Activated CD8-positive, alpha-beta T cell treated with anti-CD3 and anti-CD28 coated beads for 36 hours (primary cell): ENCODE data around the gene SLAMF8. TPM values are rescaled to one million over a fixed set of nuclear protein-coding genes. Genes with fewer than 3 reads are reported as not detected.

Experiments used
- ATAC-seq: fragments of 200-7000 bp; cut with Tn5 transposase; one replicate; pipeline ENCODE4 v1.10.0; 2021; ENCODE audit warnings: mild to moderate bottlenecking, moderate library complexity
- CTCF ChIA-PET: fragments of 350-600 bp; sonication (Branson Sonifier 250); formaldehyde crosslinking; loops from one replicate; lab custom pipeline; 2021; ENCODE audit warnings: antibody characterized with exemption; lab: Charles Lee
- POLR2A ChIA-PET: fragments of 350-600 bp; sonication (Branson Sonifier 250); formaldehyde crosslinking; loops from one replicate; lab custom pipeline; 2021; ENCODE audit warnings: antibody characterized with exemption; lab: Charles Lee
- DNase-seq: peaks from one replicate; pipeline ENCODE4 v3.0.0-alpha.2; 2020
- H3K27ac Mint-ChIP-seq: one replicate; pipeline ENCODE4 v1.8.0; 2021; ENCODE audit warnings: mild to moderate bottlenecking, mixed read lengths
- H3K27me3 Mint-ChIP-seq: one replicate; pipeline ENCODE4 v1.8.0; 2021; ENCODE audit warnings: mixed read lengths
- H3K36me3 Mint-ChIP-seq: one replicate; pipeline ENCODE4 v1.8.0; 2021; ENCODE audit warnings: low read depth, mixed read lengths
- H3K4me1 Mint-ChIP-seq: one replicate; pipeline ENCODE4 v1.8.0; 2021; ENCODE audit warnings: low read depth, mixed read lengths
- H3K4me3 Mint-ChIP-seq: one replicate; pipeline ENCODE4 v1.8.0; 2021; ENCODE audit warnings: mild to moderate bottlenecking, moderate library complexity, mixed read lengths
- H3K9me3 Mint-ChIP-seq: one replicate; pipeline ENCODE4 v1.8.0; 2021; ENCODE audit warnings: mixed read lengths
- intact Hi-C: fragments of 100-400 bp; cut with micrococcal nuclease; formaldehyde crosslinking; loops from one replicate; pipeline ENCODE4 v1.10.0; 2022
- total RNA-seq, 2 experiments: library from RNA; stranded (reverse); gene quantifications; one replicate each; pipeline ENCODE4 v1.2.3, GENCODE V29; 2021
- TF ChIP-seq, protein P1 (sequence below): fragments of 200-600 bp; IDR thresholded peaks from one replicate; pipeline ENCODE4 v1.8.0; 2022; ENCODE audit warnings: antibody characterized with exemption, mild to moderate bottlenecking

SLAMF8 gene
- total RNA-seq, 2 experiments from 2014 or later: 0.54 TPM

DNA sequence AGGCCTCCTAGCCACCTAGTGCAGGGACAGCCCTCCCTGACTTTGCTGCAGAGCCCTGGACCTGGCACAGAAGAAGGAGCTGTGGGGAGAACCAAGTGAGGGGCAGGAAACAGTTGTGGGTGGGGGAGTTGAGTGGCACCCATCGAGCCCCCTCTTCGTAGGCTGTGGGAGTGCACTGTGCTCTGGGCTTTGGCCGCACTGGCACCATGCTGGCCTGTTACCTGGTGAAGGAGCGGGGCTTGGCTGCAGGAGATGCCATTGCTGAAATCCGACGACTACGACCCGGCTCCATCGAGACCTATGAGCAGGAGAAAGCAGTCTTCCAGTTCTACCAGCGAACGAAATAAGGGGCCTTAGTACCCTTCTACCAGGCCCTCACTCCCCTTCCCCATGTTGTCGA, 44.7 kb upstream of the SLAMF8 start:
- TF ChIP-seq, protein P1, sequence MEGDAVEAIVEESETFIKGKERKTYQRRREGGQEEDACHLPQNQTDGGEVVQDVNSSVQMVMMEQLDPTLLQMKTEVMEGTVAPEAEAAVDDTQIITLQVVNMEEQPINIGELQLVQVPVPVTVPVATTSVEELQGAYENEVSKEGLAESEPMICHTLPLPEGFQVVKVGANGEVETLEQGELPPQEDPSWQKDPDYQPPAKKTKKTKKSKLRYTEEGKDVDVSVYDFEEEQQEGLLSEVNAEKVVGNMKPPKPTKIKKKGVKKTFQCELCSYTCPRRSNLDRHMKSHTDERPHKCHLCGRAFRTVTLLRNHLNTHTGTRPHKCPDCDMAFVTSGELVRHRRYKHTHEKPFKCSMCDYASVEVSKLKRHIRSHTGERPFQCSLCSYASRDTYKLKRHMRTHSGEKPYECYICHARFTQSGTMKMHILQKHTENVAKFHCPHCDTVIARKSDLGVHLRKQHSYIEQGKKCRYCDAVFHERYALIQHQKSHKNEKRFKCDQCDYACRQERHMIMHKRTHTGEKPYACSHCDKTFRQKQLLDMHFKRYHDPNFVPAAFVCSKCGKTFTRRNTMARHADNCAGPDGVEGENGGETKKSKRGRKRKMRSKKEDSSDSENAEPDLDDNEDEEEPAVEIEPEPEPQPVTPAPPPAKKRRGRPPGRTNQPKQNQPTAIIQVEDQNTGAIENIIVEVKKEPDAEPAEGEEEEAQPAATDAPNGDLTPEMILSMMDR: no peak
- H3K27ac Mint-ChIP-seq: no peak overlapping the region
- no peak for ATAC-seq
- no peaks in the 10 kb centered on the region for H3K36me3 Mint-ChIP-seq
- H3K9me3 Mint-ChIP-seq: no peaks in the 10 kb centered on the region
- intact Hi-C loops: loop anchor here (5.0 kb wide), 1 partner anchor 110 kb away; no protein-coding TSS in a partner anchor
- no peaks in the 10 kb centered on the region for H3K27me3 Mint-ChIP-seq
- H3K4me3 Mint-ChIP-seq: peak overlapping the region; percentile 73
- DNase-seq: no peak
- ChIA-PET POLR2A (interaction anchor here (2.1 kb wide), 1 partner anchor 143 kb away, joined by 8 read pairs; the partner anchor contains the start of gene TAGLN2), CTCF (interaction anchor here (1.1 to 4.1 kb wide), 6 partner anchors 8 to 226 kb away, joined by 3 to 64 read pairs (median 8); no protein-coding TSS in a partner anchor)
- peaks cover 7% of the 10 kb centered on the region for H3K4me1 Mint-ChIP-seq

DNA sequence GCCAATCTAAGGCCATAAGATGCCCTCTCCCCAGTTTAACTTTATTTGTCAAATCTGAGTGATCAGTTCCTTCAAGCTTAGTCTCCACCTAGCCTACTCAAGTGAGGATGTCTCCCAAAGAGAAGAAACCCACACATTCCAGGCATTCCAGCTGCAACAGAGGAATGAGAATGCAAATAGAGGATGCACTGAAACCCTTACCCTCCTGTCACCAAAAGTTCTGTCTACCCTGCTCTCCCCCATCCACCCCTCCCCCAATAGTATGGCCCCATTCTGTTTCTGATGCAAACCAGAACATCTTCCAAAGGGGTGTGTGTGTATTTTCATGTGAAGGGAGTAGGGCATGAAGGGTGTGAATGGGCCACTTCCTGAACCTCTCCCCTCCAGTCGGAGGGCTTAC, 42.9 kb upstream of the SLAMF8 start:
- TF ChIP-seq, protein P1: no peak
- Mint-ChIP-seq H3K9me3 (no peaks in the 10 kb centered on the region), H3K27me3 (no peaks in the 10 kb centered on the region), H3K27ac (no peak overlapping the region), H3K36me3 (no peaks in the 10 kb centered on the region), H3K4me3 (no peak overlapping the region), H3K4me1 (peaks cover 7% of the 10 kb centered on the region)
- ATAC-seq (no peak), DNase-seq (no peak)
- CTCF ChIA-PET: interaction anchor here (3.1 to 4.1 kb wide), 2 partner anchors 15 to 107 kb away, joined by 22 to 64 read pairs; no protein-coding TSS in a partner anchor
- intact Hi-C loops: loop anchor here (5.0 kb wide), 1 partner anchor 109 kb away; no protein-coding TSS in a partner anchor
- POLR2A ChIA-PET: no interaction called here

DNA sequence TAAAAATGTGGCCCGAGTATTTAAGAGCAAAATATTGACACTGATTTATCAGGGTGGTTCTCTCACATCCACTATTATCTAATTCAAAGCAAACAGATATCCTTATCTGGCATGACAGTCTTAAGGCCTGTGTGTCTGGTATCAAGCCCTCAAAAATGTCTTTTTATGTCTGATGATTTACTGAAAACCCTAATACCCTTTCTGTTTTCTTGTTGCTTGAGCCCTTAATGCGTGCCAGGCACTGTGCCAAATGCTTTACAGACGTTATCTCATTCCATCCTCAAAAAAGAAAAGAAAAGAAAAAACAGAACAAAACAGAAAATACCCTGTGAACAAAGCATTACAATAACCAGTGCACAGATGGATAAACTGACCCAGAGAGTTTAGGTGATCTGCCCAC, 40.2 kb upstream of the SLAMF8 start:
- H3K27me3 Mint-ChIP-seq: peaks cover 2% of the 10 kb centered on the region
- no peak overlapping the region for H3K4me3 Mint-ChIP-seq
- DNase-seq: no peak
- TF ChIP-seq, protein P1: no peak
- POLR2A ChIA-PET: no interaction called here
- H3K4me1 Mint-ChIP-seq: peaks cover under 1% of the 10 kb centered on the region
- H3K36me3 Mint-ChIP-seq: no peaks in the 10 kb centered on the region
- CTCF ChIA-PET: interaction anchor here (1.4 to 2.7 kb wide), 3 partner anchors 12 to 221 kb away, joined by 4 to 15 read pairs (median 4); no protein-coding TSS in a partner anchor
- H3K9me3 Mint-ChIP-seq: no peaks in the 10 kb centered on the region
- H3K27ac Mint-ChIP-seq: no peak overlapping the region
- no peak for ATAC-seq
- intact Hi-C loops: no loop called here

DNA sequence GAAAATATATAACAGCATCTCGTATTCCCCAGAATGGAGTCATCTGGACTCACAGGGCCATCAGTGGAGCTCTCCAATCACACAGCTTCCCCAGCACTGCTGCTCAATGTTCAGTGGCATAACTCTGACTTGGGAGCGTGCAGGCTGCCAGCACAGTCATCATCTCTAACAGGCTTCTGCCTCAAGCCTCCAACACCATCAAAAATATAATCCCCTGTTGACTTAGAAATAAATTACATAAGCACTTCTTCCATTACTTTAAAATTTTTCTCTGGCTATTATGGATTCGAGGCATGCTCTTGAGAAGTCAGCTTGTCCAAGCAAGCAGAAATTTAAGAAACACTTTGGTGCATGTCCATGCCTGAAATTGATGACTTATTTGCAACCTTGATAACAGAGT, 39.7 kb upstream of the SLAMF8 start:
- H3K27me3 Mint-ChIP-seq: peaks cover 2% of the 10 kb centered on the region
- no peak for DNase-seq
- intact Hi-C loops: no loop called here
- TF ChIP-seq, protein P1: no peak
- no peak for ATAC-seq
- H3K4me3 Mint-ChIP-seq: no peak overlapping the region
- H3K9me3 Mint-ChIP-seq: no peaks in the 10 kb centered on the region
- no peak overlapping the region for H3K27ac Mint-ChIP-seq
- H3K4me1 Mint-ChIP-seq: no peaks in the 10 kb centered on the region
- ChIA-PET CTCF (interaction anchor here (1.4 to 2.7 kb wide), 3 partner anchors 12 to 220 kb away, joined by 4 to 15 read pairs (median 4); no protein-coding TSS in a partner anchor), POLR2A (no interaction called here)
- no peaks in the 10 kb centered on the region for H3K36me3 Mint-ChIP-seq

DNA sequence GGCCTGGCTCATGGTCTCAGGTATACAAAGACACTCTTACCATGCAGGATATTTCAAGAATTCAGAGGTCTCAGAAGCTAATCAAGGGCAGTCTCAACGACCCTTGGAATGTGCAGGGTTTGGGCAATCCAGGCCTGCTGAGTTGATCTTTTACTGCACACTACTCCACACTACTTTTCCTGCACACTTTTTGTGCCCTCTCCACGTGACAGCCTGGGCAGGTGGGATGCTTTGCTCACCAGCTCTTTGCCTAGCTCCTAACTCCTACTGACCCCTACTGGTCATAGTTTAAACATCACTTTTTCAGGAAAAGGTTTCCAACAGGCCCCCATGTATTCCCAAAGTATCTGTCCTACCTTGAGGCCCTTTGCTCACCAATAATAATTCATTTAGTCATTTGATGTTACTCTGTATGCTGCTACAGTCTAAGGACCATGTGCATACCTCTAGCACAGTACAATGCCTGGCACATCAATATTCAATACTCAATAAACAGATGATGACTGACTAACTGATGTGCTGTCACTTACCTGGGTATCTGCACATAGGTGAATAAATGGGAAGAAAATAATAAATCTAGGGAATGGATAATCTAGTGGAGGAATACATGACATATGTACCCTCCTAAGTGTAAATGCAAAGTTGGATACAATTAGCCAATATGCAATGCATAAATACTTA, 36.3 kb upstream of the SLAMF8 start:
- TF ChIP-seq, protein P1: peak; percentile 66
- ChIA-PET CTCF (interaction anchor here (0.7 to 3.2 kb wide), 9 partner anchors 9 to 135 kb away, joined by 3 to 26 read pairs (median 7); partner anchors contain the start of gene DUSP23), POLR2A (no interaction called here)
- Mint-ChIP-seq H3K4me3 (no peak overlapping the region), H3K27ac (no peak overlapping the region), H3K27me3 (peaks cover 4% of the 10 kb centered on the region), H3K36me3 (no peaks in the 10 kb centered on the region), H3K9me3 (no peaks in the 10 kb centered on the region), H3K4me1 (no peaks in the 10 kb centered on the region)
- DNase-seq (no peak), ATAC-seq (peak; percentile 47)
- intact Hi-C loops: no loop called here
